ENCODE results near the gene FBXL20.

GRCh38 chr17:39219647-39220154 is 181.7 kb downstream of the FBXL20 start:
- TF ChIP-seq POLR2A (IDR thresholded peaks at IDR 0.05; ENCODE audit: low read length), result no peak
- TF ChIP-seq GATA1 (IDR thresholded peaks at IDR 0.05; ENCODE audit: low read depth, low read length), result no peak
